ENCODE results near the gene CFAP141.

The CFAP141 gene

GRCh38 chr1:154170547-154171222 is 35.4 kb downstream of the CFAP141 start:
- peak; percentile 63 for DNase-seq

- DNase-seq, result no peak
Measured at GRCh38 chr1:154167461-154167860, 38.7 kb downstream of the CFAP141 start.

GRCh38 chr1:154166207-154166606 is 39.9 kb downstream of the CFAP141 start:
- no peak for DNase-seq

DNA sequence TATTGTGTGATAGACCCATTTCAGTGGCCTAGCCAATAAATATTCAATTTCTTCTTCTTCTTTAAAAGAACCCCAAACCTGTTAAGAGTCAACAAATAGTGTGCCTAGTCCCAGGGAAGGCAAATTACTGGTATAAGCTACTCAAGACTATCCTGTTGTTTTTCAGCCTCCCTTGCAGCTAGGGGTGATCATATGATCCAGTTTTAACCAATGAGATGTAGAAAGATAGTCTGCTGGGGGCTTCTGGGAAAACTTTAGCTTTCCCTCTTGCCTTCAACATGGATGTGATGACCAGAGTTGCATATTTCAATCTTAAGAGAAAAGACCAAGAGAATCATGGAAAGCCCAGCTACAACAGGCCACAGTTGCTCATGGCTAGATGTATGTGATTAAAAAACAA is 46.6 kb downstream of the CFAP141 start:
- DNase-seq, result no peak

DNA sequence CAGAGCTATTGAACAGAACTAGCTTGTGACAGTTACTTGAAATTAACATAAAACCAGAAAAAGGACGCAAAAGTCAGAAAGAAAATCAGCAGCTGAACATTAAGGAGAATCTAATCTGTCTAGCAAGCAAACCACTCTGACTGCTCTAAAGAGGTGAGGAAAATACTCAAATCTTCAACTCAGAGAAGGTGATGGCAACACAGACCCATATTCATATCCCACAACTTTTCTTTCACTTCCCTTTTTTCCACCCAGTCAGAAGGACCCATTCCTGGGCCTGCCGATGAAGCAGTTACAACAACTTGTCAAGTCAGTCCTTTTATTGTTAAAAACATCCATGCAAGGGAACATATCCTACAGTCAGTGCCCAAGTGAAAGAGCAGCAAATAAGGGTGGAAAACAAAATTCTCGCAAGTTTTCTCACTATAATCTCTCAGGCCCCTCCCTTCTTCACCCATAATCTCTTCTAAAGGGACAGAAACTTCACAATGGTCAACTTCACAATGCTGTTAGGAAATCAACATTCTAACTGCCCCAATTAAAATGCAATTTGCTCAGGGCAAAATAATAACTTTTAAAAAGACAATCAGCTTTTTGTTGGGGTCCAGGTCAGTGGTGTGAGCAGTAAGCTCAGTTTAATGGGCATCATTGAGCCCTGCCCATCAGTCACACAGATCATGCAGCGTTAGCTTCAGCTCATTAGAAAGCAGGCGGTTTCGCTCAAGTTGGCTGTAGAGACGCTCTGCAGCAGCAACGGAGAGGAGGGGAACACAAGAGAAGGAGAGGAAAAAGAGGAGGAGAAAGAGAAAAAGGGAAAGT is 47.6 kb downstream of the CFAP141 start:
- no peak for DNase-seq

DNA sequence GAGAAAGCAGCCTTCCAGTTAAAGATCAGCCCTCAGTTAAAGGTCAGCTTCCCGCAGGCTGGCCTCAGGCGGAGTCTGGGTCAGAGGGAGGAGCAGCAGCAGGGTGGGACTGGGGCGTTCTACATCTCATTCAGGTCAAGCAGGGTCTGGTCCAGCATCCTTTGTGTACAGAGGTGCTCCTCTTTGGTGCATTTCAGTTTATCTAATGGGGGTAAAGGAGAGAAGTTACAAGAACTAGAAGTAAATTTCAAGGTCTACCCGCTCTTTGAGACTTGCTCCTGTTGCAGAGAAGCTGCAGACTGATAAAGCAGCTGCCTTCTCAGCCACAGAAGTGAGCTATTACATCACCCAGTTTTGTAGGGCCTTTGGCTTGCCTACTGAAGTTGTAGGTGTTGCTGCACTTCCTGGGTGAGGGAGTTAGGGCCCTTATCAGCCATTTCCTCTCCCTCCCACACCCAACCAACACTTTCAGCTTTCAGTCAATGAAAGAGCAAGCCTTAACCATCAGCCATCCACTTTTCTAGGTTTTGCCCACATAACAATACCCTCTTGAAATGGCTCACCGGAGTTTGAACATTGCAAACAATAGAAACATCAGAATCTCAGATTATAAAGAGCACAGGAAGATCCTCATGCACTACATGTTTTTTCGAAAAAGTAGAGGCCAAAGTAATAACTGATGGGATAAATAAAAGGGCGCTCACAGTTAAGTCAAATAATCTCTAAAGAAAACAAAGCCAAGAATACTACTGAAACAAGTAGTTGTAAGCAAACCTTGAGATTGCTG is 48.4 kb downstream of the CFAP141 start:
- DNase-seq, result peak; percentile 80

DNA sequence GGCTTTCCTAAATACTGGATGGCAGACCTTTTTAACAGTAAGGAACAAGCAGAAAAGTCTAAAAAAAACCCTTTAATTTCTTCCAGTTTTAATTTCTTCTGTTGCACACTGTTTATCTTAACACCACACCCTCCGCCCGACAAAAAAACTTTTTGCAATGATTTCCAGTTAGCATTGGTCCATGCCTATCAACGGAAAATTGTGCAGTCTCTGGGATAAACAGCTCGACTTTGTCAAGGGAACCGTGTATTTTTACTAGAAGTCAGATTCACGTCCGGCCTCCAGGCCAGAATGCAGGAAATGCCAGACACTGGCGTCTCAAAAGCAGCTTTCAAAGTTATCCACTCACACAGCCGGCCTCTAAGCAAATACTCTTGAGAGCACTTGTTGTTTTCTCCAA is 50.9 kb downstream of the CFAP141 start:
- no peak for DNase-seq

GRCh38 chr1:154154534-154155191 is 51.5 kb downstream of the CFAP141 start, which contains the start of gene NUP210L:
TSS of gene NUP210L (minus strand) at chr1:154155073.
- DNase-seq, result no peak

- no peak for DNase-seq
Measured at GRCh38 chr1:154154053-154154452, 52.1 kb downstream of the CFAP141 start.

- DNase-seq, result no peak
Measured at GRCh38 chr1:154151311-154151710, 54.8 kb downstream of the CFAP141 start.
